ENCODE measurements around the gene SPDEF. TPM values are rescaled to one million over a fixed set of nuclear protein-coding genes. Genes with fewer than 3 reads are reported as not detected.
A peak's percentile ranks its signal among the peaks of the same experiment; 100 is the strongest.

Gene SPDEF
- total and polyA plus RNA-seq, 2 donors from 2014 or later: 0.19 TPM; not detected in 1

DNA sequence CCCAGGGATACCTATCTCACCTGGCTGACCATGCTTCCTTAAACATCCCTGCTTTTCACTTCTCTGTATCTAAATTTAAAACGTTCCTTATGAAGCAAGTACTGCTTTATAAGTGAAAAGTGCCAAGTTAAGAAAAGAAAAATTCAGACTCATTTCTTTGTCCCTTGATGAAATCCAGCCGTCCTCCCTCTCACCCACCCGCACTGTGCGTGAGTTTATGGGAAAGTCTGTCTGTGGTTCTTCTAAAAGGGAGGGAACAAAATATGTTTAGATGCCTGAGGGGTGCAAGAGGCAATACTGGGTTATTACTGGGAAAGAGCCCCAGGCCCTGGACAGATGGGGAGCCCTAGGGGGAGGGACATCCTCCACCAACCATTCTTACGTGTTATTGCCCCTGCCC, 31.2 kb downstream of the SPDEF start:
- Histone ChIP-seq H3K4me1 (ENCODE audit: control insufficient read depth in 2 of 3, insufficient read depth in 2 of 3, low read depth in 1 of 3, low read length in 3 of 3) (peaks cover 0 to 7% (median 0%) of the 10 kb centered on the region in 3 donors), H3K36me3 (ENCODE audit: control insufficient read depth in 2 of 3, insufficient read depth in 3 of 3, low read length in 3 of 3) (no peaks in the 10 kb centered on the region), H3K9ac (ENCODE audit: low read length in 3 of 3) (no peak overlapping the region), H3K27me3 (ENCODE audit: control insufficient read depth, insufficient read depth, low read length) (no peaks in the 10 kb centered on the region), H3K4me3 (ENCODE audit: low read length in 3 of 3) (no peak overlapping the region), H3K9me3 (ENCODE audit: control insufficient read depth in 2 of 3, insufficient read depth in 1 of 3, low read length in 3 of 3) (no peaks in the 10 kb centered on the region), H3K27ac (ENCODE audit: low read depth in 2 of 2, low read length in 2 of 2) (no peak overlapping the region)
- intact Hi-C loops (cut with DNase I): no loop called here
- FAIRE-seq: no peak
- TF ChIP-seq, protein P1, sequence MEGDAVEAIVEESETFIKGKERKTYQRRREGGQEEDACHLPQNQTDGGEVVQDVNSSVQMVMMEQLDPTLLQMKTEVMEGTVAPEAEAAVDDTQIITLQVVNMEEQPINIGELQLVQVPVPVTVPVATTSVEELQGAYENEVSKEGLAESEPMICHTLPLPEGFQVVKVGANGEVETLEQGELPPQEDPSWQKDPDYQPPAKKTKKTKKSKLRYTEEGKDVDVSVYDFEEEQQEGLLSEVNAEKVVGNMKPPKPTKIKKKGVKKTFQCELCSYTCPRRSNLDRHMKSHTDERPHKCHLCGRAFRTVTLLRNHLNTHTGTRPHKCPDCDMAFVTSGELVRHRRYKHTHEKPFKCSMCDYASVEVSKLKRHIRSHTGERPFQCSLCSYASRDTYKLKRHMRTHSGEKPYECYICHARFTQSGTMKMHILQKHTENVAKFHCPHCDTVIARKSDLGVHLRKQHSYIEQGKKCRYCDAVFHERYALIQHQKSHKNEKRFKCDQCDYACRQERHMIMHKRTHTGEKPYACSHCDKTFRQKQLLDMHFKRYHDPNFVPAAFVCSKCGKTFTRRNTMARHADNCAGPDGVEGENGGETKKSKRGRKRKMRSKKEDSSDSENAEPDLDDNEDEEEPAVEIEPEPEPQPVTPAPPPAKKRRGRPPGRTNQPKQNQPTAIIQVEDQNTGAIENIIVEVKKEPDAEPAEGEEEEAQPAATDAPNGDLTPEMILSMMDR (IDR thresholded peaks at IDR 0.05; ENCODE audit: borderline replicate concordance, extremely low read depth, insufficient read depth): no peak
- DNase-seq: peak in 2 of 5 donors; percentile 2 to 65

DNA sequence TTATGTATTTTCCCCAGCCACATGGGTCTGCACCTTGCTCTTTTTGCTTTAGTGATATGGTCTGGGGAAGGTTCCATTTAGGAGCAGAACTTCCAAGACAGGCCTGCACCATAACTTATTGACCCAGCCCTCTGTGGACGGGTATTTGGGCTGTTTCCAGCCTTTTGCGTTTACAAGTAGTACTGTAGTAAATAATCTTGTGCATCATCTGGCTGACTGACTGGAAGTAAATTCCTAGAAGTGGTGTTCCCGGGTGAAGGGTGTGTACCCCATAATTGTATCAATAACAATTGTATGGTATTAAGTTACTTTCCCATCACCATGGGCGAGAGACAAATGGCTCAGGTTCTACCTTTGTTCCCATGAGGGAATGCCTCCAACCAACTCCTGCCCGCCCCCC, 31.6 kb downstream of the SPDEF start:
- H3K9ac ChIP-seq (ENCODE audit: low read length in 3 of 3): no peak overlapping the region
- H3K4me3 ChIP-seq (ENCODE audit: low read length in 3 of 3): no peak overlapping the region
- intact Hi-C loops (cut with DNase I): no loop called here
- H3K36me3 ChIP-seq (ENCODE audit: control insufficient read depth in 2 of 3, insufficient read depth in 3 of 3, low read length in 3 of 3): no peaks in the 10 kb centered on the region
- H3K9me3 ChIP-seq (ENCODE audit: control insufficient read depth in 2 of 3, insufficient read depth in 1 of 3, low read length in 3 of 3): no peaks in the 10 kb centered on the region
- DNase-seq: peak in 3 of 5 donors; percentile 12 to 26 (median 22)
- TF ChIP-seq, protein P1 (IDR thresholded peaks at IDR 0.05; ENCODE audit: borderline replicate concordance, extremely low read depth, insufficient read depth): no peak
- FAIRE-seq: no peak
- H3K4me1 ChIP-seq (ENCODE audit: control insufficient read depth in 2 of 3, insufficient read depth in 2 of 3, low read depth in 1 of 3, low read length in 3 of 3): peaks cover 0 to 7% (median 0%) of the 10 kb centered on the region in 3 donors
- H3K27ac ChIP-seq (ENCODE audit: low read depth in 2 of 2, low read length in 2 of 2): no peak overlapping the region
- H3K27me3 ChIP-seq (ENCODE audit: control insufficient read depth, insufficient read depth, low read length): no peaks in the 10 kb centered on the region

DNA sequence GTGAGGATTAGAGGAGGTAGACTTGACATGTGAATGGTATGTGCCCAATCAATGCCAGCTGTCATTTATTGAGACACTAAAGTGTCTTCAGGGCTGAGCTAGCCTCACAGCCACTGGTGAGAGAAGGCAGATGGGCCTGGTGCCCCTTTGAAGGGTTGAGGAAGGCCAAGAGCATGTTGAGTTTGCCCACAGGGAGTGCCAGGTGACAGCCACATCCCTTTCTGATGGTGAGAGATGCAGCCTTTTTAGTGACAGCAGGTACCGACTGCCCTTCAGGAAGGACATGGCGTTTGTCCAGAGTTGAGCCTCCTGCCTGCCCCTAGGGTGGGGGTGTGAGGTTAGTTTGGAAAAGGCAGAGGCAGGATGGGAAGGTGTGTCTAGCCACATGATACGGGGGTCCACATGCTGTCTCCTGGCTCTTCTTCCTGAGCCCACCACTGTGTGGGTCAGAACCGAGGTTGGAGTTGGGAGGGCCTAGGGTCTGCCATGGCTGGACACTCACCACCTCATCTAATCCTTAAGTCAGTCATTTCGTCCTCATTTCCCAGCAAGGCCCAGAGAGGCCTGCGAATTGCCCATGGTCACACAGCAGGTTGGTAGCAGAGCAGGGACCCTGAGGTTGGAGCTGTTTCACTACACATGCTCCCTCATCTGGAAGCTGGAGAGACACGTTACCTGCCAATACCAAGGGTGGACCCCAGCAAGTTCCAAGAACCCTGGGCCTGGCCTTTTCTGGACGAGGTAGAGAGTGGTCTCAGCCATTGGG, 32.5 kb downstream of the SPDEF start:
- H3K27ac ChIP-seq (ENCODE audit: low read depth in 2 of 2, low read length in 2 of 2): no peak overlapping the region
- DNase-seq: peak in 2 of 5 donors; percentile 5 to 26
- H3K9ac ChIP-seq (ENCODE audit: low read length in 3 of 3): no peak overlapping the region

More for the DNA sequence above, 32.5 kb downstream of the SPDEF start:
- H3K4me1 ChIP-seq (ENCODE audit: control insufficient read depth in 2 of 3, insufficient read depth in 2 of 3, low read depth in 1 of 3, low read length in 3 of 3): peaks cover 0 to 7% (median 0%) of the 10 kb centered on the region in 3 donors
- H3K36me3 ChIP-seq (ENCODE audit: control insufficient read depth in 2 of 3, insufficient read depth in 3 of 3, low read length in 3 of 3): no peaks in the 10 kb centered on the region
- H3K9me3 ChIP-seq (ENCODE audit: control insufficient read depth in 2 of 3, insufficient read depth in 1 of 3, low read length in 3 of 3): no peaks in the 10 kb centered on the region
- TF ChIP-seq, protein P1 (IDR thresholded peaks at IDR 0.05; ENCODE audit: borderline replicate concordance, extremely low read depth, insufficient read depth): no peak
- no peak for FAIRE-seq
- no peak overlapping the region for H3K4me3 ChIP-seq (ENCODE audit: low read length in 3 of 3)
- intact Hi-C loops (cut with DNase I): no loop called here
- no peaks in the 10 kb centered on the region for H3K27me3 ChIP-seq (ENCODE audit: control insufficient read depth, insufficient read depth, low read length)

Measured in kidney (tissue), 14 donors.